Measurements from ENCODE around the gene VAV1.

- TF ChIP-seq EZH2 (IDR thresholded peaks at IDR 0.05; ENCODE audit: borderline replicate concordance, low read length) (no peak), CTCF (IDR thresholded peaks at IDR 0.05; ENCODE audit: low read length) (no peak)
Observed at GRCh38 chr19:6800991-6801484, 28.5 kb downstream of the VAV1 start.
